Ishikawa (cell line): ENCODE results near the gene PKP3.

Experiments
- CEBPB ChIP-seq: IDR thresholded peaks from 2 replicates; pipeline ENCODE4 v1.6.1; 2012
- CREB1 ChIP-seq: IDR thresholded peaks from 2 replicates; pipeline ENCODE4 v1.6.1; 2012; ENCODE audit warnings: low read depth
- EGR1 ChIP-seq: IDR thresholded peaks from 2 replicates; pipeline ENCODE4 v1.6.1; 2012
- EP300 ChIP-seq: IDR thresholded peaks from 2 replicates; pipeline ENCODE4 v1.6.1; 2012; ENCODE audit warnings: borderline replicate concordance
- FOXM1 ChIP-seq: IDR thresholded peaks from 2 replicates; pipeline ENCODE4 v1.6.1; 2012; ENCODE audit warnings: low read depth, borderline replicate concordance
- MAX ChIP-seq: IDR thresholded peaks from 2 replicates; pipeline ENCODE4 v1.6.1; 2012
- NFIC ChIP-seq: IDR thresholded peaks from 2 replicates; pipeline ENCODE4 v1.6.1; 2012
- RAD21 ChIP-seq: IDR thresholded peaks from 2 replicates; pipeline ENCODE4 v1.6.1; 2012; ENCODE audit warnings: low read depth
- TAF1 ChIP-seq: IDR thresholded peaks from 2 replicates; pipeline ENCODE4 v1.6.1; 2012; ENCODE audit warnings: low read depth, mild to moderate bottlenecking
- TCF12 ChIP-seq: IDR thresholded peaks from 2 replicates; pipeline ENCODE4 v1.6.1; 2012; ENCODE audit warnings: low read depth
- TEAD4 ChIP-seq: IDR thresholded peaks from 2 replicates; pipeline ENCODE4 v1.6.1; 2012
- USF1 ChIP-seq: IDR thresholded peaks from 2 replicates; pipeline ENCODE4 v1.6.1; 2012
- YY1 ChIP-seq: IDR thresholded peaks from 2 replicates; pipeline ENCODE4 v1.6.1; 2012; ENCODE audit warnings: low read depth
- ZBTB7A ChIP-seq: IDR thresholded peaks from 2 replicates; pipeline ENCODE4 v1.6.1; 2012; ENCODE audit warnings: low read depth
- TF ChIP-seq, protein P1 (sequence below): IDR thresholded peaks from 2 replicates; pipeline ENCODE4 v1.6.1; 2012; ENCODE audit warnings: low read depth, mild to moderate bottlenecking

The PKP3 gene

GRCh38 chr11:377174-377865 is 16.7 kb upstream of the PKP3 start:
- TF ChIP-seq YY1 (no peak), NFIC (no peak), MAX (no peak), CEBPB (no peak), USF1 (no peak), EGR1 (no peak), RAD21 (no peak), TEAD4 (no peak), TAF1 (no peak), TCF12 (no peak), ZBTB7A (no peak)
- TF ChIP-seq, protein P1, sequence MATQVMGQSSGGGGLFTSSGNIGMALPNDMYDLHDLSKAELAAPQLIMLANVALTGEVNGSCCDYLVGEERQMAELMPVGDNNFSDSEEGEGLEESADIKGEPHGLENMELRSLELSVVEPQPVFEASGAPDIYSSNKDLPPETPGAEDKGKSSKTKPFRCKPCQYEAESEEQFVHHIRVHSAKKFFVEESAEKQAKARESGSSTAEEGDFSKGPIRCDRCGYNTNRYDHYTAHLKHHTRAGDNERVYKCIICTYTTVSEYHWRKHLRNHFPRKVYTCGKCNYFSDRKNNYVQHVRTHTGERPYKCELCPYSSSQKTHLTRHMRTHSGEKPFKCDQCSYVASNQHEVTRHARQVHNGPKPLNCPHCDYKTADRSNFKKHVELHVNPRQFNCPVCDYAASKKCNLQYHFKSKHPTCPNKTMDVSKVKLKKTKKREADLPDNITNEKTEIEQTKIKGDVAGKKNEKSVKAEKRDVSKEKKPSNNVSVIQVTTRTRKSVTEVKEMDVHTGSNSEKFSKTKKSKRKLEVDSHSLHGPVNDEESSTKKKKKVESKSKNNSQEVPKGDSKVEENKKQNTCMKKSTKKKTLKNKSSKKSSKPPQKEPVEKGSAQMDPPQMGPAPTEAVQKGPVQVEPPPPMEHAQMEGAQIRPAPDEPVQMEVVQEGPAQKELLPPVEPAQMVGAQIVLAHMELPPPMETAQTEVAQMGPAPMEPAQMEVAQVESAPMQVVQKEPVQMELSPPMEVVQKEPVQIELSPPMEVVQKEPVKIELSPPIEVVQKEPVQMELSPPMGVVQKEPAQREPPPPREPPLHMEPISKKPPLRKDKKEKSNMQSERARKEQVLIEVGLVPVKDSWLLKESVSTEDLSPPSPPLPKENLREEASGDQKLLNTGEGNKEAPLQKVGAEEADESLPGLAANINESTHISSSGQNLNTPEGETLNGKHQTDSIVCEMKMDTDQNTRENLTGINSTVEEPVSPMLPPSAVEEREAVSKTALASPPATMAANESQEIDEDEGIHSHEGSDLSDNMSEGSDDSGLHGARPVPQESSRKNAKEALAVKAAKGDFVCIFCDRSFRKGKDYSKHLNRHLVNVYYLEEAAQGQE = no peak

DNA sequence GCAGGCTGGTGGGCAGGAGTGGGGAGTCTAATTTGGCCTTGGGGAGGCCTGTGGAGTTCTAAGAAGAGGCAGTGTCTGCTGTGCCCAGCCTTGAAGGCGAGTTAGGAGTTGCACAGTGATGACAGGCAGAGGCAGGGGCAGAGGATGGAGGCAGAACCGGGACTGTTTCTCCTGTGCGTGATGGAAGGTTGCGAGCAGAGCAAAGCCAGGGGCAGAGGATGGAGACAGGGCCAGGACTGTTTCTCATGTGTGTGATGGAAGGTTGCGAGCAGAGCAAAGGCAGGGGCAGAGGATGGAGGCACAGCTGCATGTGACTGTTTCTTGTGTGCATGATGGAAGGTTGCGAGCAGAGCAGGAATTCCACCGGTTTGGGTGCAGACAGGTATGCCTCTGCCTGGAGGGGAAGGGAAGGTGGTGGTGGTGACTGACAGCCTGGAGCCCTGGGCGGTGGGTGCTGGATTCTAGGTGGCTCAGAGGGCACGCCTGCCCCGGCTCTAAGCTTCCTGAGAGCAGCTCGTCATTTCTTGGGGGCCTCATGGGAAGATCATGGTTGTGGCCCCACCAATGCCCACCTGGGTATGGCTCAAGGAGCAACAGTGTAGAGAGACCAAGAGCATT is 16.0 kb upstream of the PKP3 start:
- TF ChIP-seq FOXM1 (no peak), CREB1 (no peak), MAX (no peak), TCF12 (no peak), CEBPB (no peak), EP300 (no peak), RAD21 (no peak), NFIC (no peak), TEAD4 (no peak), EGR1 (no peak), TAF1 (no peak), YY1 (no peak), USF1 (no peak), ZBTB7A (no peak)
- TF ChIP-seq, protein P1 = no peak

DNA sequence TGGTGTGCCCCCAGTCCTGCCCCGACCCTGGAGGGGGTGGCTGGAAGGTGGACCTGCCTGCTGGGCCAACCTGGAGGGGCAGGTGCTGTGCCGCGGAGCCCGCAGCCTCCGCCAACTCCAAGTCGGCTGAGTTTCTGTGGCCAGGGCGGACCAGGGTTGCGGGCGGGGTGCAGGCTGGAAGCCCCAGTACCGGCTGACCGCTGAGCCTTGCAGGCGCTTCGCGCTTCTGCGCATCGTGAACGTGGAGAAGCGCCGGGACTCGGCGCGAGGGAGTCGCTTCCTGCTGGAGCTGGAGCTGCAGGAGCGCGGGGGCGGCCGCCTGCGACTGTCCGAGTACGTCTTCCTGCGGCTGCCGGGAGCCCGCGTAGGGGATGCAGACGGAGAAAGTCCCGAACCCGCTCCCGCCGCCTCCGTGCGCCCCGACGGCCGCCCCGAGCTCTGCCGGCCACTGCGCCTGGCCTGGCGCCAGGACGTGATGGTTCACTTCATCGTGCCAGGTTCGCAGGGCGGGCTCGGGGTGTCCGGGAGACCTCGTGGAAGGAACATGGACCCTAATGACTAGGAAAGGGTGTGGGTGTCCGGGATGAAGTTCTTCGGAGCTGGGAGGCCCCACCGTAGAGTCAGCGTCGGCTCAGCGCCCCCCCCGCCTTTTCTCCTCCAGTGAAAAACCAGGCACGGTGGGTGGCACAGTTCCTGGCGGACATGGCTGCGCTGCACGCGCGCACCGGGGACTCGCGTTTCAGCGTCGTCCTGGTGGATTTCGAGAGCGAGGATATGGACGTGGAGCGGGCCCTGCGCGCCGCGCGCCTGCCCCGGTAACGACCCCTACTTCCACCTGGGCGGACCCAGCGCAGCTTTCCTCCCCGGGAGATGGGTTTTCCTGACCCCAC is 14.6 kb upstream of the PKP3 start:
- TF ChIP-seq MAX = no peak
- TF ChIP-seq NFIC = no peak
- TF ChIP-seq EGR1 = no peak
- TF ChIP-seq EP300 = no peak
- no peak for TF ChIP-seq ZBTB7A
- TF ChIP-seq RAD21 = no peak

GRCh38 chr11:380095-380480 is 13.9 kb upstream of the PKP3 start:
- no peak for TF ChIP-seq TCF12
- TF ChIP-seq CEBPB = no peak
- no peak for TF ChIP-seq FOXM1
- TF ChIP-seq EGR1 = no peak
- no peak for TF ChIP-seq EP300

- TF ChIP-seq CEBPB (no peak), EGR1 (no peak), NFIC (no peak), TEAD4 (no peak), TCF12 (no peak), USF1 (no peak), TAF1 (no peak), YY1 (no peak), MAX (no peak), RAD21 (no peak), ZBTB7A (no peak), EP300 (no peak), FOXM1 (no peak), CREB1 (no peak)
- TF ChIP-seq, protein P1 = no peak
Measured at GRCh38 chr11:380491-380890, 13.5 kb upstream of the PKP3 start.
